ENCODE data around the gene PDK1.
"Not testable (repeated sequence)": the region's sequence is repeated elsewhere in the genome, so short reads cannot be mapped to it uniquely, and the experiment has no call there.

Gene PDK1

DNA sequence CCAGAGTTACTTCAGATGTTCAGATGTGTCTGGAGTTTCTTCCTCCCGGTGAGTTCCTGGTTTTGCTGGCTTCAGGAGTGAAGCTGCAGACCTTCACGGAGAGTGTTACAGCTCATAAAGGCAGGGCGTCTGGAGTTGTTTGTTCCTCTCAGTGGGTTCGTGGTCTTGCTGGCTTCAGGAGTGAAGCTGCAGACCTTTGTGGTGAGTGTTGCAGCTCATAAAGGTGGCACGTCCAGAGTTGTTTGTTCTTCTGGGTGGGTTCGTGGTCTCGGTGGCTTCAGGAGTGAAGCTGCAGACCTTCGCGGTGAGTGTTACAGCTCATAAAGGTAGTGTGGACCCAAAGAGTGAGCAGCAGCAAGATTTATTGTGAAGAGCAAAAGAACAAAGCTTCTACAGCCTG is 31.3 kb downstream of the PDK1 start:
- CTCF ChIA-PET = interaction anchor here (1.2 to 1.6 kb wide), 2 partner anchors 87 to 88 kb away, joined by 3 to 4 read pairs; no protein-coding TSS in a partner anchor
- DNase-seq; H3K4me3 ChIP-seq (ENCODE audit: control insufficient read depth in 1 of 7, extremely low read depth in 1 of 7, insufficient read depth in 4 of 7, low read depth in 2 of 7, low read length in 6 of 7); H3K27ac ChIP-seq (ENCODE audit: insufficient read depth in 1 of 2, low read depth in 1 of 2, low read length in 2 of 2, poor library complexity in 1 of 2, severe bottlenecking in 2 of 2); POLR2A ChIA-PET; H3K4me1 ChIP-seq (ENCODE audit: control extremely low read depth in 1 of 4, control insufficient read depth in 4 of 4, insufficient read depth in 4 of 4, low read length in 3 of 4): not testable (repeated sequence)
- H3K27me3 ChIP-seq (replicated peaks in 2 of 5; ENCODE audit: control insufficient read depth in 4 of 5, insufficient read depth in 5 of 5, low read length in 4 of 5) = peaks cover 0 to 55% (median 15%) of the 10 kb centered on the region in 5 experiments
- WGBS (ENCODE audit: insufficient coverage) = 82% methylated on average over 7 of the region's 9 CpGs
- H3K36me3 ChIP-seq (ENCODE audit: control insufficient read depth in 4 of 4, insufficient read depth in 4 of 4, low read length in 3 of 4) = peaks cover 3 to 38% (median 24%) of the 10 kb centered on the region in 4 experiments
- peaks cover 0 to 25% (median 11%) of the 10 kb centered on the region in 5 experiments for H3K9me3 ChIP-seq (ENCODE audit: control extremely low read depth in 1 of 5, control insufficient read depth in 4 of 5, insufficient read depth in 2 of 5, low read depth in 1 of 5, low read length in 4 of 5)

DNA sequence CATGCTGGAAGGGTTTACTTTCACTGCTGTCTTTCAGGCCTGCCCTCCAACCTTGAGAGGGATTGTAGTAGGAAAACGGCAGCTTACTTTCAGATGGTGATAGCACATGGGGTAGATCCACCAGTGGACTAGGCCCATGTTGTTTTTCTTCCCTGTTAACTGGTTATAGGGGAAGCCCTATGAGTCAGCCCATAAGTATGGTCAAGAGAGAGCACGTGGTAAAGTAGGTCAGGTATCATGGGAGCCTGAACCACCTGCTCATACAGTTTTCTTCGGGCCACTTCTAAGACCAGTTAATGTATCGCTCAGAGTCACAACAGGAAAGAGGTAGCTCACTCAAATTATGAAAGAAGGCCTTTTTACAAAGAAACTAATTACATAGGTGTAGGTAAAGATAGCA is 33.0 kb downstream of the PDK1 start:
- POLR2A ChIA-PET = no interaction called here
- Histone ChIP-seq H3K9me3 (ENCODE audit: control extremely low read depth in 1 of 5, control insufficient read depth in 4 of 5, insufficient read depth in 2 of 5, low read depth in 1 of 5, low read length in 4 of 5) (peaks cover 0 to 25% (median 11%) of the 10 kb centered on the region in 5 experiments), H3K36me3 (ENCODE audit: control insufficient read depth in 4 of 4, insufficient read depth in 4 of 4, low read length in 3 of 4) (peaks cover 3 to 45% (median 26%) of the 10 kb centered on the region in 4 experiments), H3K4me1 (ENCODE audit: control extremely low read depth in 1 of 4, control insufficient read depth in 4 of 4, insufficient read depth in 4 of 4, low read length in 3 of 4) (peaks cover 0 to 4% (median 0%) of the 10 kb centered on the region in 4 experiments), H3K27ac (ENCODE audit: insufficient read depth in 1 of 2, low read depth in 1 of 2, low read length in 2 of 2, poor library complexity in 1 of 2, severe bottlenecking in 2 of 2) (no peak overlapping the region), H3K4me3 (ENCODE audit: control insufficient read depth in 1 of 7, extremely low read depth in 1 of 7, insufficient read depth in 4 of 7, low read depth in 2 of 7, low read length in 6 of 7) (no peak overlapping the region), H3K27me3 (replicated peaks in 2 of 5; ENCODE audit: control insufficient read depth in 4 of 5, insufficient read depth in 5 of 5, low read length in 4 of 5) (peaks cover 0 to 55% (median 11%) of the 10 kb centered on the region in 5 experiments)
- CTCF ChIA-PET = interaction anchor here (0.8 to 1.7 kb wide), 5 partner anchors 10 to 122 kb away, joined by 3 to 5 read pairs (median 3); no protein-coding TSS in a partner anchor
- 95% methylated on average over 2 of the region's 4 CpGs for WGBS (ENCODE audit: insufficient coverage)
- no peak for DNase-seq

DNA sequence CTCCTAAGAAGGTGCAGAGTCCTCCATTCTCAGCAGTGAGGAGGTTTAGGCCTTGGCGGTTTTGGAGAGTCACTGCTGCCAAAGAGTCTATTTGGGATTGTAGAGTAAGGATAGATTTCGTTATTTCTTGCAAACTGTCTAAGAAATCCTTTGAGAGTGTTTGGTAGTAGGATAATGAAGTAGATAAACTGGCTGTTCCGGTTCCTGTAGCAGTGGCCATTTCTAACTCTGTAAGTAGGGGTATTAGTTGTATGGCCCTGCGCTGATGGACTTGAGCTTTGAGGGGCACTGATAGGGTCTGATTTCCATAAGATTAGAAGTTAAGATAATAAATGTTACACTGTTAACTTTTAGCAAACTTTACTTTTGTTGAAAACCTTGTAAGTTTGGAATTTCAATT is 35.5 kb downstream of the PDK1 start:
- Histone ChIP-seq H3K27me3 (replicated peaks in 2 of 5; ENCODE audit: control insufficient read depth in 4 of 5, insufficient read depth in 5 of 5, low read length in 4 of 5) (peaks cover 0 to 45% (median 6%) of the 10 kb centered on the region in 5 experiments), H3K9me3 (ENCODE audit: control extremely low read depth in 1 of 5, control insufficient read depth in 4 of 5, insufficient read depth in 2 of 5, low read depth in 1 of 5, low read length in 4 of 5) (peaks cover 0 to 25% (median 11%) of the 10 kb centered on the region in 5 experiments), H3K36me3 (ENCODE audit: control insufficient read depth in 4 of 4, insufficient read depth in 4 of 4, low read length in 3 of 4) (peaks cover 6 to 53% (median 32%) of the 10 kb centered on the region in 4 experiments)
- H3K4me3 ChIP-seq (ENCODE audit: control insufficient read depth in 1 of 7, extremely low read depth in 1 of 7, insufficient read depth in 4 of 7, low read depth in 2 of 7, low read length in 6 of 7); H3K27ac ChIP-seq (ENCODE audit: insufficient read depth in 1 of 2, low read depth in 1 of 2, low read length in 2 of 2, poor library complexity in 1 of 2, severe bottlenecking in 2 of 2); POLR2A ChIA-PET; DNase-seq; H3K4me1 ChIP-seq (ENCODE audit: control extremely low read depth in 1 of 4, control insufficient read depth in 4 of 4, insufficient read depth in 4 of 4, low read length in 3 of 4): not testable (repeated sequence)
- 100% methylated on average over 2 of the region's 4 CpGs for WGBS (ENCODE audit: insufficient coverage)
- CTCF ChIA-PET = interaction anchor here (2.2 to 4.4 kb wide), 3 partner anchors 82 to 122 kb away, joined by 4 to 23 read pairs (median 10); no protein-coding TSS in a partner anchor

- CTCF ChIA-PET = interaction anchor here (1.4 to 4.4 kb wide), 5 partner anchors 10 to 121 kb away, joined by 4 to 23 read pairs (median 6); no protein-coding TSS in a partner anchor
- H3K36me3 ChIP-seq (ENCODE audit: control insufficient read depth in 4 of 4, insufficient read depth in 4 of 4, low read length in 3 of 4) = peaks cover 10 to 61% (median 37%) of the 10 kb centered on the region in 4 experiments
These were observed 36.3 kb downstream of the PDK1 start for GRCh38 chr2:172592190-172592589.

DNA sequence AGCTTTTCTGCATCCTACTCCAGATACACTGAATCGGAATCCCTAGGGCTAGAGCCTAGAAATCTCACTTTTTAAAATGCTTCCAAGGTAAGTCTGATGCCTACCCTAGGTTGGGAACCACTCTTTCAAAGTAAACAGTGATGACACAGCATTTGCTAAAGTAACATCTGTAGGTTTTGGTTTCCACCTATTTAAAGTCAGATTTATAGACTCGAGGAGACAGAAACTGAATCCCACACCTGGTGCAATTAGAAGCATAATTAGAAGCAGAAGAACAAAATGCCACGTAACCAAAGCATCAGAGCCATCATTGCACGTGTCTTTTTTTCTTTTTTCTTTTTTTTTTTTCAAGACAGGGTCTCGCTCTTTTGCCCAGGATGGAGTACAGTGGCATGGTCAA is 40.9 kb downstream of the PDK1 start:
- no peak overlapping the region for H3K4me3 ChIP-seq (ENCODE audit: control insufficient read depth in 1 of 7, extremely low read depth in 1 of 7, insufficient read depth in 4 of 7, low read depth in 2 of 7, low read length in 6 of 7)
- peaks cover 0 to 31% (median 8%) of the 10 kb centered on the region in 5 experiments for H3K27me3 ChIP-seq (replicated peaks in 2 of 5; ENCODE audit: control insufficient read depth in 4 of 5, insufficient read depth in 5 of 5, low read length in 4 of 5)
- no peaks in the 10 kb centered on the region for H3K4me1 ChIP-seq (ENCODE audit: control extremely low read depth in 1 of 4, control insufficient read depth in 4 of 4, insufficient read depth in 4 of 4, low read length in 3 of 4)
- H3K9me3 ChIP-seq (ENCODE audit: control extremely low read depth in 1 of 5, control insufficient read depth in 4 of 5, insufficient read depth in 2 of 5, low read depth in 1 of 5, low read length in 4 of 5) = no peaks in the 10 kb centered on the region
- H3K27ac ChIP-seq (ENCODE audit: insufficient read depth in 1 of 2, low read depth in 1 of 2, low read length in 2 of 2, poor library complexity in 1 of 2, severe bottlenecking in 2 of 2) = no peak overlapping the region
- WGBS (ENCODE audit: insufficient coverage) = 95% methylated on average over 4 of the region's 5 CpGs
- ChIA-PET CTCF (interaction anchor here (0.9 to 1.1 kb wide), 4 partner anchors 13 to 116 kb away, joined by 3 to 4 read pairs (median 3); no protein-coding TSS in a partner anchor), POLR2A (no interaction called here)
- peaks cover 15 to 50% (median 25%) of the 10 kb centered on the region in 4 experiments for H3K36me3 ChIP-seq (ENCODE audit: control insufficient read depth in 4 of 4, insufficient read depth in 4 of 4, low read length in 3 of 4)
- DNase-seq = no peak

More at GRCh38 chr2:172592190-172592589, 36.3 kb downstream of the PDK1 start:
- H3K27ac ChIP-seq (ENCODE audit: insufficient read depth in 1 of 2, low read depth in 1 of 2, low read length in 2 of 2, poor library complexity in 1 of 2, severe bottlenecking in 2 of 2); H3K4me1 ChIP-seq (ENCODE audit: control extremely low read depth in 1 of 4, control insufficient read depth in 4 of 4, insufficient read depth in 4 of 4, low read length in 3 of 4); POLR2A ChIA-PET; DNase-seq; H3K4me3 ChIP-seq (ENCODE audit: control insufficient read depth in 1 of 7, extremely low read depth in 1 of 7, insufficient read depth in 4 of 7, low read depth in 2 of 7, low read length in 6 of 7): not testable (repeated sequence)
- H3K27me3 ChIP-seq (replicated peaks in 2 of 5; ENCODE audit: control insufficient read depth in 4 of 5, insufficient read depth in 5 of 5, low read length in 4 of 5) = peaks cover 0 to 50% (median 10%) of the 10 kb centered on the region in 5 experiments
- H3K9me3 ChIP-seq (ENCODE audit: control extremely low read depth in 1 of 5, control insufficient read depth in 4 of 5, insufficient read depth in 2 of 5, low read depth in 1 of 5, low read length in 4 of 5) = peaks cover 0 to 25% (median 11%) of the 10 kb centered on the region in 5 experiments

DNA sequence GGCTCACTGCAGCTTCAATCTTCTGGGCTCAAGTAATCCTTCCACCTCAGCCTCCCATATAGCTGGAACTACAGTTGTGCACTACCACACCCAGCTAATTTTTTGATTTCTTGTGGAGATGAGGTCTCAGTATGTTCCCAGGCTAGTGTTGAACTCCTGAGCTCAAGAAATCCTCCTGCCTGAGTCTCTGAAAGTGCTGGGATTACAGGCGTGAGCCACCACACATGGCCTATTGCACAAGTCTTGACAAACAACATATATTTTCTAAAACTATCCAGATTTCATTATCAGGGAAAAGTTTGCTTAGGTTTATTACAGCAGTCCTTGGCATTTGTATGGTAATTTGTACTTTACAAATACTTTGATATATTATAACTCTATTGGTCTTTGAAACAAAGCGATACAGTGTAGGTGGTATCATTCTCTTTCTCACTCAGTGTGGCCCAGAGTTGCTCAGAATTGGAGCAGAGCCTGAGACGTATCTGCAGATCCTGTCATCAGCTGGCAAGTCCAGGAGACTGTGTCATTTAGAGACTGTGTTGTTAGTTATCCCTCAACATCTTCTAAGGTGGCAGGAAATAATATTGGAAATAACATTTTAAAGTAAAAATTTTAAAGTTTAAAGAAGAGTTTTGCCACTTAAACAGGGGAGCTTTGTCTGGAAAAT is 41.4 kb downstream of the PDK1 start:
- Histone ChIP-seq H3K27me3 (replicated peaks in 2 of 5; ENCODE audit: control insufficient read depth in 4 of 5, insufficient read depth in 5 of 5, low read length in 4 of 5) (peaks cover 0 to 30% (median 8%) of the 10 kb centered on the region in 5 experiments), H3K4me3 (ENCODE audit: control insufficient read depth in 1 of 7, extremely low read depth in 1 of 7, insufficient read depth in 4 of 7, low read depth in 2 of 7, low read length in 6 of 7) (no peak overlapping the region), H3K9me3 (ENCODE audit: control extremely low read depth in 1 of 5, control insufficient read depth in 4 of 5, insufficient read depth in 2 of 5, low read depth in 1 of 5, low read length in 4 of 5) (no peaks in the 10 kb centered on the region), H3K4me1 (ENCODE audit: control extremely low read depth in 1 of 4, control insufficient read depth in 4 of 4, insufficient read depth in 4 of 4, low read length in 3 of 4) (no peaks in the 10 kb centered on the region), H3K36me3 (ENCODE audit: control insufficient read depth in 4 of 4, insufficient read depth in 4 of 4, low read length in 3 of 4) (peaks cover 15 to 50% (median 25%) of the 10 kb centered on the region in 4 experiments), H3K27ac (ENCODE audit: insufficient read depth in 1 of 2, low read depth in 1 of 2, low read length in 2 of 2, poor library complexity in 1 of 2, severe bottlenecking in 2 of 2) (no peak overlapping the region)
- no CpG with 5 or more reads among the region's 3 CpGs for WGBS (ENCODE audit: insufficient coverage)
- ChIA-PET CTCF (interaction anchor here (0.9 to 1.1 kb wide), 3 partner anchors 15 to 112 kb away, joined by 3 read pairs; no protein-coding TSS in a partner anchor), POLR2A (interaction anchor here (0.5 kb wide), 1 partner anchor 10 kb away, joined by 3 read pairs; no protein-coding TSS in a partner anchor)
- no peak for DNase-seq

- H3K27ac ChIP-seq (ENCODE audit: insufficient read depth in 1 of 2, low read depth in 1 of 2, low read length in 2 of 2, poor library complexity in 1 of 2, severe bottlenecking in 2 of 2) = no peak overlapping the region
- ChIA-PET POLR2A (no interaction called here), CTCF (no interaction called here)
- H3K9me3 ChIP-seq (ENCODE audit: control extremely low read depth in 1 of 5, control insufficient read depth in 4 of 5, insufficient read depth in 2 of 5, low read depth in 1 of 5, low read length in 4 of 5) = no peaks in the 10 kb centered on the region
- H3K4me1 ChIP-seq (ENCODE audit: control extremely low read depth in 1 of 4, control insufficient read depth in 4 of 4, insufficient read depth in 4 of 4, low read length in 3 of 4) = no peaks in the 10 kb centered on the region
- H3K27me3 ChIP-seq (replicated peaks in 2 of 5; ENCODE audit: control insufficient read depth in 4 of 5, insufficient read depth in 5 of 5, low read length in 4 of 5) = peaks cover 0 to 23% (median 8%) of the 10 kb centered on the region in 5 experiments
- H3K36me3 ChIP-seq (ENCODE audit: control insufficient read depth in 4 of 4, insufficient read depth in 4 of 4, low read length in 3 of 4) = peaks cover 14 to 39% (median 23%) of the 10 kb centered on the region in 4 experiments
- no CpG with 5 or more reads among the region's 1 CpG for WGBS (ENCODE audit: insufficient coverage)
- DNase-seq = no peak
- no peak overlapping the region for H3K4me3 ChIP-seq (ENCODE audit: control insufficient read depth in 1 of 7, extremely low read depth in 1 of 7, insufficient read depth in 4 of 7, low read depth in 2 of 7, low read length in 6 of 7)
These were observed 44.1 kb downstream of the PDK1 start for GRCh38 chr2:172599947-172600346.
